GM19455 (cell line): Measurements from ENCODE around the gene CLPSL1.

Experiments
- ATAC-seq: cut with Tn5 transposase; IDR thresholded peaks from one replicate; pipeline ENCODE4 v1.9.1; 2021; ENCODE audit not compliant: unreplicated experiment

CLPSL1 gene

GRCh38 chr6:35757456-35758123 lies 23.2 kb upstream of the CLPSL1 start:
- ATAC-seq = no peak

- no peak for ATAC-seq
Observed at GRCh38 chr6:35759426-35759825, 21.4 kb upstream of the CLPSL1 start.

GRCh38 chr6:35765739-35766138 lies 15.1 kb upstream of the CLPSL1 start:
- no peak for ATAC-seq

GRCh38 chr6:35769211-35769610 lies 11.6 kb upstream of the CLPSL1 start:
- no peak for ATAC-seq

GRCh38 chr6:35771343-35771627 lies 9.5 kb upstream of the CLPSL1 start:
- no peak for ATAC-seq

GRCh38 chr6:35774116-35774794 lies 6.6 kb upstream of the CLPSL1 start:
- no peak for ATAC-seq

- ATAC-seq = no peak
Observed at GRCh38 chr6:35775031-35775430, 5.8 kb upstream of the CLPSL1 start.

- no peak for ATAC-seq
Observed at GRCh38 chr6:35776364-35777215, 4.2 kb upstream of the CLPSL1 start, which contains the start of gene CLPSL2. CLPSL2 (plus strand) TSS chr6:35776598; CDS start chr6:35776619, 21 bp downstream.

- ATAC-seq = no peak
Observed at GRCh38 chr6:35777356-35778102, 3.3 kb upstream of the CLPSL1 start.

- ATAC-seq = no peak
Observed at GRCh38 chr6:35778437-35778836, 2.4 kb upstream of the CLPSL1 start.

GRCh38 chr6:35781290-35781689 lies 471 bp downstream of the CLPSL1 start:
- no peak for ATAC-seq

GRCh38 chr6:35782424-35782823 lies 1.6 kb downstream of the CLPSL1 start:
- ATAC-seq = no peak

GRCh38 chr6:35784200-35784599 lies 3.4 kb downstream of the CLPSL1 start:
- ATAC-seq = no peak

GRCh38 chr6:35786272-35786671 lies 5.5 kb downstream of the CLPSL1 start:
- ATAC-seq = no peak

- no peak for ATAC-seq
Observed at GRCh38 chr6:35786810-35787209, 6.0 kb downstream of the CLPSL1 start.

GRCh38 chr6:35787266-35788218 lies 6.7 kb downstream of the CLPSL1 start:
- no peak for ATAC-seq

- no peak for ATAC-seq
Observed at GRCh38 chr6:35788423-35788982, 7.7 kb downstream of the CLPSL1 start.

- ATAC-seq = no peak
Observed at GRCh38 chr6:35790683-35791082, 9.9 kb downstream of the CLPSL1 start.

GRCh38 chr6:35794536-35795452 lies 14.0 kb downstream of the CLPSL1 start:
- no peak for ATAC-seq
